GM18507 (cell line): ENCODE data around the gene JMJD6.
"Not testable (repeated sequence)": the region's sequence is repeated elsewhere in the genome, so short reads cannot be mapped to it uniquely, and the experiment has no call there.

ENCODE experiments used
- DNase-seq: peaks from one replicate; pipeline ENCODE4 v3.0.0; 2011; ENCODE audit warnings: low read depth; ENCODE audit not compliant: insufficient read length; ENCODE audit errors: extremely low spot score
- FAIRE-seq: peaks from 2 replicates; lab custom pipeline; 2011; peaks lifted over from hg19 to GRCh38; lab: Jason Lieb, UNC

JMJD6 gene

GRCh38 chr17:76721463-76721862 lies 4.9 kb downstream of the JMJD6 start:
- no peak for FAIRE-seq
- no peak for DNase-seq

DNA sequence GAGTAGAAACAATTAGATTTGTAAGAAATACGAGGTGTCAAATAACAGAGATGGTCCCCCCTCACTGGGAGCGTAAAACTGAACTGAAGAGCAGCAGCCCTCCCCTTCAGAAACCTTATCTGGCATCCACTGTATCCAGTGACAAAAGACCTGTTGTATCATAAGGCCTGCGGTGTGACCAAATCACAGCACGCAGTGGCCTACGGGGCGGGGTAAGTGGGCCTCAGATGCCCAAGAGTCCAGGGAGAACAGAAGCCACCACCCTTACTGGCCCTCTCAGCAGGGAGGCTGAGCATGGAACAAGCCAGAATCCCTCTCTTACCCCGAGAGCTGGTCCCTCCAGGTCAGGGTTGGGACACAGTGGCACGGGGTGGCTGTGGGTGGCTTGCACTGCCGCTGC lies 5.5 kb downstream of the JMJD6 start:
- DNase-seq (no peak), FAIRE-seq (no peak)

GRCh38 chr17:76720211-76720610 lies 6.2 kb downstream of the JMJD6 start:
- FAIRE-seq = no peak

DNA sequence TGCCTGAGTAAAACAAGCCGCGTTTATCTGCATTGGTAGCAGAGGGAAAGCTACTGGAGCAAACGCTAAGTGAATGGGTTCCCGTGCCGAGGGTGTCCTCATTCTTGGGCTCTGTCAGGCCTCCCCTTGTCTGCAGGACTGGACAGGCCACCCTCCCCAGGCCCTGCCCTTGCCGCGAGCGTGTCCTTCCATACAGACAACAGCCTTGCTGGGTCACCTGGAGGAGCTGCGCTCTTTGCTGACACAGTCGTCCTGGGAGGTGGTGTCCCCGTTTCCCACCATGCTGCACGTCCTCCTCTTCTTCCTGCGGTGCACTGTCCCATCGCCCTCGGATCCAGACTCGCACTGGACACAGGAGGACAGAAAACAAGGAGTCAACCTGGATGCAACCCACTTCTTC lies 7.9 kb downstream of the JMJD6 start:
- FAIRE-seq (no peak), DNase-seq (no peak)

More at GRCh38 chr17:76720211-76720610, 6.2 kb downstream of the JMJD6 start:
- DNase-seq = no peak

DNA sequence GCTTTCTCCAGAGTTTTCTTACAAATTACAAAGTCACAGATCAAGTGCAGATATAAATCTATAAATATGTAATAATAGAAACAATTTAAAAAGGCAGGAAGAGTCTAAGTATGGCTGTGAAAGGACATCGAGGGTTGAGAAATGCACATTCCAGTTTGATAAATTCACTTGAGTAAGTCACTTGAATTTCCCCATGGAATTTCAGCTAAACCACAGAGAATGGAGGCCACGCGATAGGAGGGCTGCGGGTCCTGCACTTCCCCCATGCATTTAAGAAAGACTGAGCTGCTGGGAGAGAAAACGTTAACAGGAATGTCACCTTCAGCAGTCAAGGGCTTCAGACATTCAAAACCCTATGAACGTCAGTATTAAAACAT lies 9.6 kb downstream of the JMJD6 start:
- no peak for DNase-seq

DNA sequence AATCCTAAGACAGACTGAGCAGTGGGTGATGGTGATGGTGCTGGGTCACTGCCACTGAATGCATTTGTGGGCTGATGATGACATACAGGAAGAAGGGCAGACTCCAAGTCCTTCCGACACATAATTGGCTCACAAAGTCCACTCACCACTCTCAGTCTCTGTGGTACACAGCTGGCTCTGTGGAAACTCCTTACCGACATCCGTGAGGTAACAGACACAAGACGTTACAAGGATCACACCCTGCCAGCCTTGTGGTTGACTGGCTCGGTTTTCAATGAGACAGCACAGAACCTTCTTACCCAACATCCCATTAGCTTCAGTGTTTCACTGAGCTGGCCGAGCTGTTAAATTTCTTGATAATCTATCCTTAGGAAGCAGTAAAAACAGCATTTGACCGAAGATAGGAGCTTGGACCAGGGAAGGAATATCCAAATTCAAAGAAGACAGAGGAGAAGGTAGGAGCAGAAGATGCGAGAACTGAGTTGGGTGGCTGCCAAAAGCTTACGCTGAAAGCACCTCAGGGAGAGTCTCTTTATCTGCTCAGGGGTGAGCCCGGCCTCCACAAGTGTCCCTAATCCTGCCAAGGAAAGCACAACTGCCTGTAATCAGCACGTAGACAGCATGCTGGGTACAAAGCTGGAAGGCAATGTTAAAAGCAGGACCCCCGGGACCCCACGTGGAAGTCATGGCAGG lies 10.1 kb downstream of the JMJD6 start:
- FAIRE-seq = no peak
- DNase-seq = no peak

More for the DNA sequence above, 9.6 kb downstream of the JMJD6 start:
- FAIRE-seq = no peak

DNA sequence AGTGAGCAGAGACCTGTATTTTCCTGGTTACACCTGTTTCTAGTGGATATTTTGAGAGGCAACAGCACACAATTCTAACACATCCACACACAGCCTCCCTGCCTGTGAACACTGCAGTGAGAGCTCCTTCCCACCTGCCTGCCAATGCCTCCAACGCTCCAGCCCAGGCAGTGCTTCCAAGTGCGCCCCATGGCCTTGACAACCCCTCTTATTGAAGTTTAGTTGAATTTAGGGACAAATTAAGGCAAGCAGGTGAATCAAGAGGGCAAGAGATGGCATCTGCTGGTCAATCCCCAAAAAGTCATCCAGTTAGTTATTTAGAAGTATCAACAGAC lies 10.9 kb downstream of the JMJD6 start:
- no peak for FAIRE-seq
- no peak for DNase-seq

DNA sequence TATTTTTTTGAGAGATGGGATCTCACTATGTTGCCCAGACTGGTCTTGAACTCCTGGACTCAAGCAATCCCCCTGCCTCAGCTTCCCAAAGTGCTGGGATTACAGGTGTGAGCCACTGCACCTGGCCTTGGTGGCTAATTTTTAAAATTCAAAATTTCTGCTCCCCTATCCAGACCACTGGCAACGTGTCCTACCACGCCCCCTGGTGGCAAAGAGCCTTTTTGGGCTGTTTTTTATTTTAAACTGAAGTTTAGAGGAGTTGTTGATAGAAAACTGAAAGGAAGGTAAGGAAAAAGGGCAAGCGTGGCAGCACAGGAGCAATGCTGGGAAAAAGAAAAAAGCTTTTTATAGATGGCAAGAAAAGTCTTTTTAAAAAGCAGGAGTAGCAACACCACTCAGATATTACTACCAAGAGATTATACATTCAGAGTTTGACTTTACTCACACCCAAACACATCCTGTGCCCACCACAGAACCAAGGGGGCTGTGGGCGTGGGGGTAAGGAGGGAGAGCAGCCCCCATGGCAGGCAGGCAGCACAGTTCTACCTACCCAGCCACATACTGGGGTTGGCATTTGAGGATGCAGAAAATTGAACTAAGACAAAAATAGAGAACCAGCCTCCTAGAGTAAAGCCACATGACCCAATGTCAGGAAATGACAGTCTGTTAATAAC lies 11.4 kb downstream of the JMJD6 start:
- FAIRE-seq = peak; percentile 69
- no peak for DNase-seq

DNA sequence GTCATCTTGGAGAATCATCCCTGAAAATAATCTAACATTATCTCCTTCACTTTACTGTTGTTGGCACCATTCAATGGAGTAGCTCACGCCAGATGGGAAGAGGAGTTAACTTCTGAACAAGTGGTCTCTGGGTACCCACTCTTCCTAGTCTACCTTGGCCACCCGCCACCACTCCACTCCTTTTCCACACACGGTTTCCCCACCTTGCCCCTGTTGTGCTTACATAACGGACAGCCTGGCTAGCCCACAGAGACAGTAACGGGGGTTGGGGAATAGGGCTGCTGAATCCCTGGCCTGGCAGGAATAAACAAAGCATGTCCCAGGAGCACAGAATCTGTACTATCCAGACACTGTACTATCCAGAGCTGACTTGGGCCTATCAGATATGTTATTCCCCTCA lies 12.1 kb downstream of the JMJD6 start:
- DNase-seq (no peak), FAIRE-seq (no peak)

GRCh38 chr17:76713765-76714164 lies 12.6 kb downstream of the JMJD6 start:
- DNase-seq (no peak), FAIRE-seq (no peak)

DNA sequence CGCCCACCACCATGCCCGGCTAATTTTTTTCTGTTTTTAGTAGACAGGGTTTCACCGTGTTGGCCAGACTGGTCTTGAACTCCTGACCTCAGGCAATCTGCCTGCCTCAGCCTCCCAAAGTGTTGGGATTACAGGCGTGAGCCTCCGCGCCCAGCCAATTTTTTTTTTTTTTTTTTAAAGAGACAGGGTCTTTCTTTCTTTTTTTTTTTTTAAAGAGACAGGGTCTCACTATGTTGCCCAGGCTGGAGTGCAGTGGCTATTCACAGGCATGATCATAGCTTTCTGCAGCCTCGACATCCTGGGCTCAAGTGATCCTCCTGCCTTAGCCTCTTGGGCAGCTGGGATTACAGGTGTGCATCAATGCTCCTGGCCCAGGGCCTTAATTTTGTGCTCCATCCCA lies 14.1 kb downstream of the JMJD6 start:
- not testable (repeated sequence) for FAIRE-seq, DNase-seq

DNA sequence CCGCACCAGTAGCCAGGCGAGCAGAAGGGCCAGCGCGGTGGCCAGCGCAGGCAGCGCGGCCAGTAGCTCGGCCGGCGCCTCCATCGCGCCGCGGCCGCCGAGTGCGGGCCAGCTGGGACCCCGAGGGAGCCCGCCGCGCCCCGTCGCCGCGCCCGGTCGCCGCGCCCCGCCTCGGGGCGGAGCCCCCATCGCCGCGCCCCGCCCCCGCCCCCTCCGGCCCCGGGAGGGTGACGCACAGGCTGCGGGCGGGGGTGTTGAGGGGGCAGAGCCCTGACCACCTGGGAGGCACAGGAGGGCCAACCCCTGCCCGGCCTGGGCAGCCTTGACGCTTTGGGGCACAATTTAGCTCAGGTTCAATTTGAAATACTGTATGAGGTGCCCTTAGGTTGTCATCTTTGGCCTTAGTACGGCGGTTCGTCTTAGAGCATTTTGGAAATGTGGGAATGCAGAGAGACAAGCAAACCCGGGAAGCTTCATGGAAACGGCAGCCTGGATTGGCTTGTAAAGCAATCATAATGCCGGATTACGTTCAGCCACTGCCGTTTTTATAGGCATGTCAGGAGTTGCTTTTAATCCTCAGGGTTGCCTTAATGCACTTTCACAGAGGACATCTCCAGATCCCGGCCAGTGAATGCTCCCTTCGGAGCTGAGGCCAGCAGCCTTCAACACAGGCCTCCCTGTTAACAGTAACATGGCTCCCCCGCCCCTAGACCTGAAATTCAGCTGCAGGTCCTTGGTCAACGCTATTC lies 15.4 kb downstream of the JMJD6 start, which contains the start of gene MXRA7:
TSS of gene MXRA7 (minus strand) at position 103 of the 749 bp plus-strand sequence. CDS start at position 84, 19 bp downstream.
- DNase-seq = peak; percentile 67
- FAIRE-seq = no peak

- not testable (repeated sequence) for DNase-seq, FAIRE-seq
Observed at GRCh38 chr17:76709951-76710862, 16.2 kb downstream of the JMJD6 start.

DNA sequence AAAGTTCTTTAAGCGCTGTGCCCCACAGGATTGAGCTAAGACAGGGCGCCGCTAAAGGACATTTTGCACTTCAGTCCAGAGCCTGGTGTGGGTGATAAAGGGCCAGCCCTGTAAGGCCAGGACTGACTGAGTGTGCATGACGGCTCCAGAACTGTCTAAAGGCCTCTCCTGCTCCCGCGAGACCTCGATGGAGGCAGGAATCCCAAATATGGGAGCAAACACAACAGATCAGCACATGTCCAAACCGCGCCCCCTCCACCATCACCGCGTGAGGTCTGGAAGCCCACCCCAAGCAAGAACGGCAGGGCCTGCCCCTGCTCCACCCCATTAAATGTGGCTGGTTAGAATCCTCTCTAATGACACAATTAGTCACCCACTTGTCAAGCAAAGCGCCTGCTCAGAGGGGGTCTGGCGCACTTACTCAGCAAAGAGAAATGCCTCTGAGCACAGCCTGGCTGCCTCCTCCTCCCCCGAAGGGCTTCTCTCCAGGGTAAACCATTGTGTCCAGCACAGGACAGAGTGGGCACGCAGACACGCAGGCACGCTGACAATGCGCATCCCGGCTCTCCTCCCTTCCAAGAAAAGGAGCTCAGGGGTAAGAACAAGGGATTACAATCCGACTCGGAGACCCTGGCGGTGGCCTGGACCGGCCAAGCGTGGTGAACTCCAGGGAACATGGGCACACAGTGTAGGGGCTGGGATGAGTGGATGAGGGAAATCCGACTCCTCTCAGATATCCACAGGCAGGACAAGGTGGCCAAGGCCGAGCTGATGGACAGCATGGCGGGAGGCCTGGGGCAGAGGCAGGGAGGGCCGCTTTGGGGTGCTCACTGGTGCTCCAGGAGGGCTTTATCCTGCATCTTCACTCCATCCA lies 17.1 kb downstream of the JMJD6 start:
- FAIRE-seq = no peak
- no peak for DNase-seq

- DNase-seq (no peak), FAIRE-seq (no peak)
Observed at GRCh38 chr17:76707985-76708807, 18.2 kb downstream of the JMJD6 start.

GRCh38 chr17:76706817-76707216 lies 19.6 kb downstream of the JMJD6 start:
- DNase-seq (no peak), FAIRE-seq (no peak)

- DNase-seq = no peak
- FAIRE-seq = no peak
Observed at GRCh38 chr17:76704805-76705204, 21.6 kb downstream of the JMJD6 start.
